Liver (tissue), 3 donors: ENCODE measurements around the gene SETBP1.

Experiments used
- ATF3 ChIP-seq: IDR thresholded peaks from 2 replicates; pipeline ENCODE4 v1.6.1; 2016; ENCODE audit warnings: antibody characterized with exemption
- CTCF ChIP-seq: fragments of 150-350 bp; IDR thresholded peaks from 2 replicates; pipeline ENCODE4 v1.5.1; 2017; ENCODE audit warnings: improper control_type of control experiment, low read depth, low read length; ENCODE audit not compliant: missing input control
- FOXA1 ChIP-seq: IDR thresholded peaks from 2 replicates; pipeline ENCODE4 v1.6.1; 2016; ENCODE audit warnings: antibody characterized with exemption
- GABPA ChIP-seq, 2 donors: IDR thresholded peaks in 1 of 2; conservative IDR thresholded peaks in 1 of 2; 2 replicates each; pipeline ENCODE4 v1.6.1; 2016; ENCODE audit warnings: antibody characterized with exemption in 2 of 2, mild to moderate bottlenecking in 1 of 2, moderate library complexity in 1 of 2
- HNF4A ChIP-seq, 2 donors: conservative IDR thresholded peaks; 2 replicates each; pipeline ENCODE4 v1.6.1; 2016; ENCODE audit warnings: antibody characterized with exemption in 2 of 2, mild to moderate bottlenecking in 2 of 2
- JUND ChIP-seq, 2 donors: IDR thresholded peaks; 2 replicates each; pipeline ENCODE4 v1.6.1; 2016; ENCODE audit warnings: antibody characterized with exemption in 2 of 2
- RAD21 ChIP-seq, 2 donors: IDR thresholded peaks; 2 replicates each; pipeline ENCODE4 v1.6.1; 2016; ENCODE audit warnings: antibody characterized with exemption in 2 of 2, mild to moderate bottlenecking in 2 of 2
- REST ChIP-seq: IDR thresholded peaks from 2 replicates; pipeline ENCODE4 v1.6.1; 2016; ENCODE audit warnings: antibody characterized with exemption, mild to moderate bottlenecking
- RXRA ChIP-seq, 2 donors: IDR thresholded peaks; 2 replicates each; pipeline ENCODE4 v1.6.1; 2017 to 2018; ENCODE audit warnings: antibody characterized with exemption in 2 of 2, mild to moderate bottlenecking in 1 of 2
- SP1 ChIP-seq: IDR thresholded peaks from 2 replicates; pipeline ENCODE4 v1.6.1; 2018; ENCODE audit warnings: antibody characterized with exemption, mild to moderate bottlenecking
- TAF1 ChIP-seq: conservative IDR thresholded peaks from 2 replicates; pipeline ENCODE4 v1.6.1; 2016; ENCODE audit warnings: antibody characterized with exemption, mild to moderate bottlenecking
- TF ChIP-seq, protein P1 (sequence below): IDR thresholded peaks from 2 replicates; pipeline ENCODE4 v1.6.1; 2016; ENCODE audit warnings: antibody characterized with exemption
- donor health status: healthy.
- donor health status: healthy.

- TF ChIP-seq CTCF (no peak), FOXA1 (no peak), SP1 (no peak), TAF1 (no peak), RAD21 (IDR thresholded peaks at IDR 0.05) (no peak), JUND (IDR thresholded peaks at IDR 0.05) (no peak), HNF4A (conservative IDR thresholded peaks at IDR 0.05) (no peak), GABPA (IDR thresholded peaks at IDR 0.05 in 1 of 2, conservative IDR thresholded peaks at IDR 0.05 in 1 of 2) (no peak), ATF3 (no peak), REST (no peak), RXRA (IDR thresholded peaks at IDR 0.05) (no peak)
- TF ChIP-seq, protein P1, sequence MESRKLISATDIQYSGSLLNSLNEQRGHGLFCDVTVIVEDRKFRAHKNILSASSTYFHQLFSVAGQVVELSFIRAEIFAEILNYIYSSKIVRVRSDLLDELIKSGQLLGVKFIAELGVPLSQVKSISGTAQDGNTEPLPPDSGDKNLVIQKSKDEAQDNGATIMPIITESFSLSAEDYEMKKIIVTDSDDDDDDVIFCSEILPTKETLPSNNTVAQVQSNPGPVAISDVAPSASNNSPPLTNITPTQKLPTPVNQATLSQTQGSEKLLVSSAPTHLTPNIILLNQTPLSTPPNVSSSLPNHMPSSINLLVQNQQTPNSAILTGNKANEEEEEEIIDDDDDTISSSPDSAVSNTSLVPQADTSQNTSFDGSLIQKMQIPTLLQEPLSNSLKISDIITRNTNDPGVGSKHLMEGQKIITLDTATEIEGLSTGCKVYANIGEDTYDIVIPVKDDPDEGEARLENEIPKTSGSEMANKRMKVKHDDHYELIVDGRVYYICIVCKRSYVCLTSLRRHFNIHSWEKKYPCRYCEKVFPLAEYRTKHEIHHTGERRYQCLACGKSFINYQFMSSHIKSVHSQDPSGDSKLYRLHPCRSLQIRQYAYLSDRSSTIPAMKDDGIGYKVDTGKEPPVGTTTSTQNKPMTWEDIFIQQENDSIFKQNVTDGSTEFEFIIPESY: no peak
Measured at GRCh38 chr18:44842588-44843412, 162.1 kb downstream of the SETBP1 start.
